ENCODE measurements around the gene SPATC1L. TPM values are rescaled to one million over a fixed set of nuclear protein-coding genes. Genes with fewer than 3 reads are reported as not detected.
"Not testable (repeated sequence)": the region's sequence is repeated elsewhere in the genome, so short reads cannot be mapped to it uniquely, and the experiment has no call there.

Gene SPATC1L
- total and polyA plus RNA-seq, 2 donors (not counting 1 experiment from before 2014, with no cell fraction given), result 11.4 to 15.4 TPM

- no peak overlapping the region for H3K9ac ChIP-seq (ENCODE audit: low read length)
- CTCF ChIA-PET, result no interaction called here
- no peak overlapping the region for H3K4me3 ChIP-seq (ENCODE audit: control extremely low read depth in 1 of 5, extremely low read depth in 1 of 5, insufficient read depth in 1 of 5, low read depth in 2 of 5, low read length in 4 of 5)
- intact Hi-C loops (cut with micrococcal nuclease), result no loop called here
- no peaks in the 10 kb centered on the region for H3K27me3 Mint-ChIP-seq
- H3K27ac ChIP-seq (ENCODE audit: low read length in 2 of 2), result no peak overlapping the region
- H4K20me1 ChIP-seq (ENCODE audit: control insufficient read depth, insufficient read depth, low read length, poor library complexity, severe bottlenecking), result no peaks in the 10 kb centered on the region
- H3K9me3 ChIP-seq (ENCODE audit: control extremely low read depth in 1 of 3, control insufficient read depth in 2 of 3, insufficient read depth in 1 of 3, low read length in 2 of 3), result no peaks in the 10 kb centered on the region
- TF ChIP-seq CTCF (IDR thresholded peaks at IDR 0.05) (no peak), EZH2 (IDR thresholded peaks at IDR 0.05; ENCODE audit: borderline replicate concordance, insufficient read depth, low read depth, low read length, poor library complexity, severe bottlenecking) (no peak)
- no peak for DNase-seq
- peaks cover 1 to 9% of the 10 kb centered on the region in 2 experiments for H3K36me3 ChIP-seq (replicated peaks in 1 of 2; ENCODE audit: control extremely low read depth in 1 of 2, control insufficient read depth in 1 of 2, extremely low read depth in 1 of 2, insufficient read depth in 2 of 2, low read length in 1 of 2)
- H3K4me3 Mint-ChIP-seq, result no peak overlapping the region
- ATAC-seq (ENCODE audit: low read depth), result no peak
- no peaks in the 10 kb centered on the region for H3K4me1 Mint-ChIP-seq
- no peaks in the 10 kb centered on the region for H3K27me3 ChIP-seq (replicated peaks in 1 of 4; ENCODE audit: control extremely low read depth in 1 of 4, control insufficient read depth in 3 of 4, insufficient read depth in 4 of 4, low read length in 3 of 4)
- H2AFZ ChIP-seq (ENCODE audit: insufficient read depth, low read depth, low read length, poor library complexity, severe bottlenecking), result no peak overlapping the region
- H3K9me3 Mint-ChIP-seq (ENCODE audit: insufficient read depth), result no peaks in the 10 kb centered on the region
- no peaks in the 10 kb centered on the region for H3K79me2 ChIP-seq (ENCODE audit: control insufficient read depth, insufficient read depth, low read length)
- H3K4me2 ChIP-seq (replicated peaks; ENCODE audit: low read depth, low read length, poor library complexity, severe bottlenecking), result no peak overlapping the region
- H3K4me1 ChIP-seq (ENCODE audit: control insufficient read depth in 2 of 2, insufficient read depth in 2 of 2, low read length in 2 of 2), result no peaks in the 10 kb centered on the region
- no peak overlapping the region for H3K27ac Mint-ChIP-seq
- POLR2A ChIA-PET, result no interaction called here
- 100% methylated on average over 4 of the region's 6 CpGs for WGBS (ENCODE audit: insufficient coverage)
These were observed 18.4 kb upstream of the SPATC1L start for GRCh38 chr21:46202592-46203202.

GRCh38 chr21:46200877-46201803 is 16.9 kb upstream of the SPATC1L start:
- DNase-seq; H3K9me3 ChIP-seq (ENCODE audit: control extremely low read depth in 1 of 3, control insufficient read depth in 2 of 3, insufficient read depth in 1 of 3, low read length in 2 of 3); ATAC-seq (ENCODE audit: low read depth); H3K4me2 ChIP-seq (replicated peaks; ENCODE audit: low read depth, low read length, poor library complexity, severe bottlenecking); H3K4me3 ChIP-seq (ENCODE audit: control extremely low read depth in 1 of 5, extremely low read depth in 1 of 5, insufficient read depth in 1 of 5, low read depth in 2 of 5, low read length in 4 of 5); H2AFZ ChIP-seq (ENCODE audit: insufficient read depth, low read depth, low read length, poor library complexity, severe bottlenecking); H3K4me1 ChIP-seq (ENCODE audit: control insufficient read depth in 2 of 2, insufficient read depth in 2 of 2, low read length in 2 of 2); H3K27me3 Mint-ChIP-seq; H4K20me1 ChIP-seq (ENCODE audit: control insufficient read depth, insufficient read depth, low read length, poor library complexity, severe bottlenecking); H3K27ac Mint-ChIP-seq; H3K4me1 Mint-ChIP-seq; intact Hi-C loops (cut with micrococcal nuclease); CTCF ChIA-PET; POLR2A ChIA-PET; H3K9me3 Mint-ChIP-seq (ENCODE audit: insufficient read depth); H3K4me3 Mint-ChIP-seq; H3K9ac ChIP-seq (ENCODE audit: low read length); H3K79me2 ChIP-seq (ENCODE audit: control insufficient read depth, insufficient read depth, low read length); H3K36me3 ChIP-seq (replicated peaks in 1 of 2; ENCODE audit: control extremely low read depth in 1 of 2, control insufficient read depth in 1 of 2, extremely low read depth in 1 of 2, insufficient read depth in 2 of 2, low read length in 1 of 2); H3K27ac ChIP-seq (ENCODE audit: low read length in 2 of 2); H3K27me3 ChIP-seq (replicated peaks in 1 of 4; ENCODE audit: control extremely low read depth in 1 of 4, control insufficient read depth in 3 of 4, insufficient read depth in 4 of 4, low read length in 3 of 4): not testable (repeated sequence)
- 88% methylated on average over 1 of the region's 8 CpGs for WGBS (ENCODE audit: insufficient coverage)

Data from B cell (primary cell).